Measurements from ENCODE around the gene GFPT2. TPM values are rescaled to one million over a fixed set of nuclear protein-coding genes. Genes with fewer than 3 reads are reported as not detected.

The GFPT2 gene
- total RNA-seq, 4 donors from 2014 or later: 2.1 to 5.5 (median 4.1) TPM

- ATAC-seq (no peak), DNase-seq (no peak)
- Histone ChIP-seq H3K4me1 (peaks cover 5 to 8% of the 10 kb centered on the region in 2 donors), H3K27ac (no peak overlapping the region), H3K4me3 (no peak overlapping the region), H3K36me3 (no peaks in the 10 kb centered on the region), H3K9me3 (no peaks in the 10 kb centered on the region), H3K27me3 (no peaks in the 10 kb centered on the region)
- in situ Hi-C loops (cut with MboI; ENCODE audit: low sequenced_read_pairs in 4 of 4) (loop anchor here in 2 of 4 donors (10.0 kb wide), 2 partner anchors 167 to 177 kb away; no protein-coding TSS in a partner anchor), intact Hi-C loops (cut with DNase I; ENCODE audit: low total_unique reads) (no loop called here)
- no peak for TF ChIP-seq POLR2A (IDR thresholded peaks at IDR 0.05)
- no peak for TF ChIP-seq CTCF (IDR thresholded peaks at IDR 0.05 in 4 of 5, conservative IDR thresholded peaks at IDR 0.05 in 1 of 5)
Measured at GRCh38 chr5:180297587-180298282, 55.4 kb downstream of the GFPT2 start.

GRCh38 chr5:180296771-180297170 lies 56.4 kb downstream of the GFPT2 start:
- H3K9me3 ChIP-seq: no peaks in the 10 kb centered on the region
- no peaks in the 10 kb centered on the region for H3K36me3 ChIP-seq
- no peak overlapping the region for H3K4me3 ChIP-seq
- intact Hi-C loops (cut with DNase I; ENCODE audit: low total_unique reads) (no loop called here), in situ Hi-C loops (cut with MboI; ENCODE audit: low sequenced_read_pairs in 4 of 4) (loop anchor here in 2 of 4 donors (10.0 kb wide), 2 partner anchors 168 to 178 kb away; no protein-coding TSS in a partner anchor)
- TF ChIP-seq POLR2A (IDR thresholded peaks at IDR 0.05) (no peak), CTCF (IDR thresholded peaks at IDR 0.05 in 4 of 5, conservative IDR thresholded peaks at IDR 0.05 in 1 of 5) (no peak)
- H3K27ac ChIP-seq: no peak overlapping the region
- H3K4me1 ChIP-seq: peaks cover 5 to 8% of the 10 kb centered on the region in 2 donors
- no peak for ATAC-seq
- no peak for DNase-seq
- no peaks in the 10 kb centered on the region for H3K27me3 ChIP-seq

GRCh38 chr5:180294913-180295555 lies 58.1 kb downstream of the GFPT2 start:
- H3K27ac ChIP-seq: no peak overlapping the region
- H3K9me3 ChIP-seq: no peaks in the 10 kb centered on the region
- in situ Hi-C loops (cut with MboI; ENCODE audit: low sequenced_read_pairs in 4 of 4) (loop anchor here in 2 of 4 donors (10.0 kb wide), 2 partner anchors 170 to 180 kb away; no protein-coding TSS in a partner anchor), intact Hi-C loops (cut with DNase I; ENCODE audit: low total_unique reads) (loop anchor here (5.0 kb wide), 1 partner anchor 517 kb away; no protein-coding TSS in a partner anchor)
- H3K4me1 ChIP-seq: peaks cover 15% of the 10 kb centered on the region in 2 donors
- H3K36me3 ChIP-seq: no peaks in the 10 kb centered on the region
- TF ChIP-seq POLR2A (IDR thresholded peaks at IDR 0.05) (no peak), CTCF (IDR thresholded peaks at IDR 0.05 in 4 of 5, conservative IDR thresholded peaks at IDR 0.05 in 1 of 5) (no peak)
- DNase-seq: no peak
- ATAC-seq: no peak
- no peak overlapping the region for H3K4me3 ChIP-seq
- H3K27me3 ChIP-seq: no peaks in the 10 kb centered on the region

GRCh38 chr5:180294411-180294810 lies 58.7 kb downstream of the GFPT2 start:
- H3K4me1 ChIP-seq: peaks cover 15% of the 10 kb centered on the region in 2 donors
- intact Hi-C loops (cut with DNase I; ENCODE audit: low total_unique reads): loop anchor here (5.0 kb wide), 1 partner anchor 518 kb away; no protein-coding TSS in a partner anchor
- ATAC-seq (no peak), DNase-seq (no peak)
- H3K4me3 ChIP-seq: no peak overlapping the region
- H3K9me3 ChIP-seq: no peaks in the 10 kb centered on the region
- no peaks in the 10 kb centered on the region for H3K27me3 ChIP-seq
- in situ Hi-C loops (cut with MboI; ENCODE audit: low sequenced_read_pairs in 4 of 4): loop anchor here in 2 of 4 donors (10.0 kb wide), 2 partner anchors 170 to 180 kb away; no protein-coding TSS in a partner anchor
- H3K27ac ChIP-seq: no peak overlapping the region
- TF ChIP-seq CTCF (IDR thresholded peaks at IDR 0.05 in 4 of 5, conservative IDR thresholded peaks at IDR 0.05 in 1 of 5) (no peak), POLR2A (IDR thresholded peaks at IDR 0.05) (no peak)
- H3K36me3 ChIP-seq: no peaks in the 10 kb centered on the region

All from gastrocnemius medialis (tissue), 4 donors.